Activated CD8-positive, alpha-beta memory T cell treated with anti-CD3 and anti-CD28 coated beads, Interleukin-2, amount 10 ng/mL, durations not matched to agents 7 days and 5 days (primary cell): ENCODE measurements around the gene RTN4RL1. TPM values are rescaled to one million over a fixed set of nuclear protein-coding genes. Genes with fewer than 3 reads are reported as not detected.

Experiments
- ATAC-seq: fragments of 150-1000 bp; cut with Tn5 transposase; one replicate; pipeline ENCODE4 v1.10.0; 2021; ENCODE audit warnings: moderate library complexity
- CTCF ChIA-PET: fragments of 350-600 bp; sonication (Branson Sonifier 250); formaldehyde crosslinking; loops from one replicate; lab custom pipeline; 2021; ENCODE audit warnings: antibody characterized with exemption; lab: Charles Lee
- DNase-seq: peaks from one replicate; pipeline ENCODE4 v3.0.0-alpha.2; 2020
- H3K27ac Mint-ChIP-seq: one replicate; pipeline ENCODE4 v1.8.0; 2021; ENCODE audit warnings: mild to moderate bottlenecking, mixed read lengths
- H3K27me3 Mint-ChIP-seq: one replicate; pipeline ENCODE4 v1.8.0; 2021; ENCODE audit warnings: mixed read lengths
- H3K36me3 Mint-ChIP-seq: one replicate; pipeline ENCODE4 v1.8.0; 2021; ENCODE audit warnings: mild to moderate bottlenecking, mixed read lengths
- H3K4me1 Mint-ChIP-seq: one replicate; pipeline ENCODE4 v1.8.0; 2021; ENCODE audit warnings: mixed read lengths
- H3K4me3 Mint-ChIP-seq: one replicate; pipeline ENCODE4 v1.8.0; 2021; ENCODE audit warnings: mild to moderate bottlenecking, moderate library complexity, mixed read lengths
- H3K9me3 Mint-ChIP-seq: one replicate; pipeline ENCODE4 v1.8.0; 2022; ENCODE audit warnings: low read depth, mixed read lengths
- microRNA-seq: library from miRNA; unstranded; fragments of <30 nt; microRNA quantifications from one replicate; pipeline ENCODE4 v1.2.0, GENCODE V29; 2022
- total RNA-seq, 2 experiments: library from RNA; stranded (reverse); gene quantifications; one replicate each; pipeline ENCODE4 v1.2.3, GENCODE V29; 2021

Gene RTN4RL1
- total RNA-seq, 2 experiments from 2014 or later = 0.09 to 0.45 TPM

DNA sequence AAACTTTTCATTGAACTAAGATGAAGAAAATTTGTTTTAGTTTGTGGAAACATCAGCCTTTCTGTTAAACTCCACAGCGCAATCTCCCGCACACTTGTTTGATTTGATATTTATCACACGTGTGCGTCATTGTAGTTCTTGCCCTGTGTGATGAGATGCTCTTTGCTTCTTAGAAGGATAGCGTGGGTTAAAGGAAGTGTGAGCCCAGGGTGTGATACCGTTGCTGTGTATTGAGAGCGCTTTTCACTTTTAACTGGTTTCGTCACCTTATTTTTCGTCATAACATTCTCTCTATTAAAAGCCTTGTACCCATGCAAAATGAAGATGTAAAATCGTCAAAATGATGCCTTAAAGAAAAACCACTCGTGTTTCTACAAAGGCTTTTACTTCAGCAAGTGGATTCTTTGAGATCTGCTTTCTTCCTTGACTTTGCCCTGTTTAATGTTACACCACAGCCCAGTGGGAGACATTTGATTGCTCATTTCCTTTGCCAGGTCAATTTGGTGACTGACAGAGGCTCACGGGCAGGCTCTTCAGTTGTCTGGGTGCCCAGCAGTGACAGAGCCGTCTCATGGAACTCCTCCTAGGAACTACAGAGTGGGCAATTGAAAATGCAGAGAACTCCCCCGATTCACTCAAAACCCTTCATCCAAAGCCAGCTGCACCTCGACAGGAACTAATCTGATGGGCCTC lies 134.2 kb downstream of the RTN4RL1 start:
- peak overlapping the region; percentile 50 for H3K27ac Mint-ChIP-seq
- no peaks in the 10 kb centered on the region for H3K9me3 Mint-ChIP-seq
- peaks cover 9% of the 10 kb centered on the region for H3K4me1 Mint-ChIP-seq
- H3K36me3 Mint-ChIP-seq = peaks cover 56% of the 10 kb centered on the region
- CTCF ChIA-PET = no interaction called here
- H3K4me3 Mint-ChIP-seq = no peak overlapping the region
- ATAC-seq = peak; percentile 88
- H3K27me3 Mint-ChIP-seq = no peaks in the 10 kb centered on the region
- DNase-seq = peak; percentile 47

DNA sequence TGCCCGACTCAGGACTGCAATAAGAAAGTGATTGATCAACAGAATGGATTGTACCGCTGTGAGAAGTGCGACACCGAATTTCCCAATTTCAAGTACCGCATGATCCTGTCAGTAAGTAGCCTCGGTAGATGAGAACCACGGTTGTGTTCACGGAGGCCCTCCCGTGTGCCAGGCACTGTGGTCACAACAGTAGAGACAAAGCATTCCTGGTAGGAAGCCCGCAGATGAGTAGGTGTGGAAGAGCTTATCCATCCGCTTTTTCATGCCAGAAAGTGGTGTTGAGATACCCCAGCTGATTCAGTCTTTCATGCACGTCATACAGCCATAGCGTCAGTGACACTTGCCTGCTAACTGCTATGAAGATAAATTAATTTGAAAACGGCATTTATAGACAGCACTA lies 136.4 kb downstream of the RTN4RL1 start:
- no peaks in the 10 kb centered on the region for H3K9me3 Mint-ChIP-seq
- H3K27ac Mint-ChIP-seq = no peak overlapping the region
- H3K4me3 Mint-ChIP-seq = no peak overlapping the region
- CTCF ChIA-PET = interaction anchor here (0.7 kb wide), 1 partner anchor 304 kb away, joined by 3 read pairs; no protein-coding TSS in a partner anchor
- H3K36me3 Mint-ChIP-seq = peaks cover 64% of the 10 kb centered on the region
- peaks cover 8% of the 10 kb centered on the region for H3K4me1 Mint-ChIP-seq
- no peaks in the 10 kb centered on the region for H3K27me3 Mint-ChIP-seq
- ATAC-seq (no peak), DNase-seq (no peak)

Small RNA genes lying within 50 kb of the gene (microRNA-seq; reads per million reads assigned to microRNA genes)
- gene MIR132 (1,901 reads per million, percentile 88 among the genes with 10 or more reads in this experiment), gene MIR212 (53.6 reads per million, percentile 58 among the genes with 10 or more reads in this experiment)

Other genes starting within 250 kb of the RTN4RL1 start
- 10 to 100 TPM; 34.7 to 45.4 TPM for gene SMYD4, start 195.4 kb downstream of the RTN4RL1 start, total RNA-seq
- 100 to 1,000 TPM; 196 to 249 TPM for gene RPA1, start 195.3 kb downstream of the RTN4RL1 start, total RNA-seq
- 10 to 100 TPM; 29.2 to 37.5 TPM for gene DPH1, start 4.8 kb upstream of the RTN4RL1 start, total RNA-seq
- 10 to 100 TPM; 31.7 to 42.2 TPM for gene OVCA2, start 16.7 kb upstream of the RTN4RL1 start, total RNA-seq
- gene HIC1, start 29.8 kb upstream of the RTN4RL1 start, total RNA-seq = 100 to 1,000 TPM in 1 of 2 experiments, 10 to 100 TPM in 1; 88.5 to 122 TPM